AG09319 (cell line): ENCODE measurements around the gene RAD51C.

Experiments
- DNase-seq: peaks from one replicate; pipeline ENCODE4 v3.0.0-alpha.2; 2010; ENCODE audit warnings: low read depth; ENCODE audit errors: extremely low read depth
- CTCF ChIP-seq: IDR thresholded peaks from 2 replicates; pipeline ENCODE4 v1.5.1; 2011; ENCODE audit warnings: low read depth, mild to moderate bottlenecking, inconsistent platforms, low read length, moderate library complexity

RAD51C gene

DNA sequence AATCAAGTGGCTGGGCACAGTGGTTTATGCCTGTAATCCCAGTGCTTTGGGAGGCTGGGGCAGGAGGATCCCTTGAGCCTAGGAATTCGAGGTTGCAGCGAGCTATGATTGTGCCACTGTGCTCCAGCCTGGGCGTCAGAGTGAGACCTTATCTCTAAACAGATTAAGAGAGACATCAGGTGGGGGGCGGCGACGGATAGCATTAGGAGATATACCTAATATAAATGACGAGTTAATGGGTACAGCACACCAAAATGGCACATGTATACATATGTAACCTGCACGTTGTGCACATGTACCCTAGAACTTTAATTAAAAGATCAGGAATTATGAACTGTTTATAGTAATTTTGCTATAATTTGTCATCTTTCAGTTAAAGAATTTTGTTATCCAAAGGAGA is 10.3 kb downstream of the RAD51C start:
- no peak for TF ChIP-seq CTCF
- DNase-seq = no peak

DNA sequence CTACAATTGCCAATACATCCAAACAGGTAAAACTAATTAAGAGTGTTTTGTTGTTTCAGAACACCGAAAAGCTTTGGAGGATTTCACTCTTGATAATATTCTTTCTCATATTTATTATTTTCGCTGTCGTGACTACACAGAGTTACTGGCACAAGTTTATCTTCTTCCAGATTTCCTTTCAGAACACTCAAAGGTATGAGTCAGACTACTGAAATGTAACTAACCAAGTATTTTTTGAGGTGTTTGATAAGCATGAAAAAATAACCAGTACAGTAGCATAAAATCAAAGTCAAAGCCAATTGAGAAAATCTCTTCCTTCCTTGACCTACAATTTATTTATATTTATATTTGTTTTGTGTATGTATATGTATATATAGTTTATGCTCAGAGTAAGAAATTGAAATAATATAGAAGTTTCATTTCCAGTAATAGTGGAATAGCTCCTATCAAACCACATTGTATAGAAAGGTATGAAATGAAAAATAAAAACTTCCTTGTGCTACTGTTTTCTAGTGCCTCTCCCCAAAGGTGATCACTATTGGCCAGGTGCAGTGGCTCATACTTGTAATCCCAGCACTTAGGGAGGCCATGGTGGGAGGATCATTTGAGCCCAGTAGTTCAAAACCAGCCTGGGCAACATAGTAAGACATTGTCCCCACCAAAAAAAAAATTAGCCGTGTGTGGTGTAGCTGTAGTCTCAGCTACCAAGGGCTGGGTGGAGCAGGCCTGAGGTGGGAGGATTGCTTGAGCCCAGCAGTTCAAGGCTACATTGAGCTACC is 10.9 kb downstream of the RAD51C start:
- DNase-seq = no peak
- no peak for TF ChIP-seq CTCF

DNA sequence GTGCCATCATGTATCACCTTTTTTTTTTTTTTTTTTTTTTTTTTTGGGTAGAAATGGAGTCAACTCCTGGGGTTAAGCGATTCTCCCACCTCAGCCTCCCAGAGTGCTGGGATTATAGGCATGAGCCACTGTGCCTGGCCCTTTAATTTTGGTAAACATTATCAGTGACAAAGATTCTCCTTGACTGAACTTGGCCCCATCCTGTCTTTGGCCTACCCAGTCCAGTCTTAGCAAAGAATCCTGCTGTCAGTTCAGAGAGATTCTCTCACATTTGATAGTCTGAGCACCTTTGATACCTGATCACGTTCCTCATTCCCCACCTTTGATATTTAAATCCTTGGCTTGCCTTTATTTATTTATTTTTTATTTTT is 11.5 kb downstream of the RAD51C start:
- DNase-seq = no peak
- no peak for TF ChIP-seq CTCF

DNA sequence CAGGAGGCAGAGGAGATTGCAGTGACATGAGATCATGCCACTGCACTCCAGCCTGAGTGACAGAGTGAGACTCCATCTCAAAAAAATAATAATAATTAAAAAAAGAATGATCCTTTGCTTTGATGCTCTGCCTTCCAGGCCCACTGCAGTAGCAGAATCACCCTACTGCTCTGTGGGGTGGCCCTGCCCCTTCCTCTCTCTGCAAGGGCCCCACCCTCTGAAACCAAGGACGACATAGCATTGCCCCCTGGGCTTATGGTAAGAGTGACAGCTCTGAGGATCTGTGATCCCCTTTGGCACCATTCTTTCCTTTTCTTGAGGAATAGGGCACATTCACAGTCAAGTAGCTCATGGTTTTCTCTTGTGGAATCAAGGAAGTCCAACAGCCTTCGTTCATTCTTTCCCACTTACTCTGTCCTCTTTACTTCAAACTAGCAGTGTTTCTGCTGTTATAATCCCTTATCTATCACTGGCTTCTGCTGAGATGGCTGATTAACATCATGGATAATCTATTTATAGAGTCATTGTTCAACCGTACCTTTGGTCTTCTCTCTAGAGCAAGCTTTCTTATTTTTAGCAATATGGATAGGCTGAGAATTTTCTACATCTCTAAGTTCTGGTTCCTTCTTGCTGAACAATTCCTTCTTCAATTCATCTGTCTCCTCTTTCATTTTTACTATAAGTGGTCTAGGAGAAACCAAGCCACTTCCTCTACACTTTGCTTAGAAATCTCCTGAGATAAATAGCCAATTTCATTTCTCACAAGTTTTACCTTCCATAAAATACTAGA is 14.1 kb downstream of the RAD51C start:
- DNase-seq = no peak
- TF ChIP-seq CTCF = no peak

DNA sequence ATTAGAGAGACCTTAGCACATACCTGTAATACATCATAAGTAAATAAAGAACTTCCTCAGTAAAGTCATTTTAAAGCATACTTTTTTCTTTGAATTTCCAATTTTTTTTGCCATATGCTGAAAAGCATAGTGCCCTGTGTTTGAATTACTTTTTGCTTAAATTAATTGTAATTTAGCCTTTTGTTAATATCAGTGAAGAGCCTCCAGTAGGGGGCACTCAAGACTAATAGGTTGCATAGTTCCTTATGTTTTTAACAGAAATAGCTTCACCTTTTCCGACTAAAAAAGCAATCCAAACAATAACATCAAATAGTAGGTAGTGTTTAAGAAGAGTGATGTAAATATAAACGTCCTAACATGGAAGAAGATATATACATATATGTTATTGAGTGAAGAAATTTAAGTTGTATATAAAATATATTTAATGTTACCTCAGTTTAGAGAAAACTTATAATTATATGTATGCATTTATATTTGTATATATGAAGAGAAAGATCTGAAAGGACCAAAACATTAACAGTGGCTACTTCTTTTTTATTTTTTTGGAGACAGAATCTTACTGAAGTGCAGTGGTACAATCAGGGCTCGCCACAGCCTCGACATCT is 18.6 kb downstream of the RAD51C start:
- TF ChIP-seq CTCF = peak; percentile 65
- DNase-seq = peak; percentile 12

GRCh38 chr17:58722274-58722673 is 29.9 kb downstream of the RAD51C start:
- no peak for DNase-seq
- no peak for TF ChIP-seq CTCF

DNA sequence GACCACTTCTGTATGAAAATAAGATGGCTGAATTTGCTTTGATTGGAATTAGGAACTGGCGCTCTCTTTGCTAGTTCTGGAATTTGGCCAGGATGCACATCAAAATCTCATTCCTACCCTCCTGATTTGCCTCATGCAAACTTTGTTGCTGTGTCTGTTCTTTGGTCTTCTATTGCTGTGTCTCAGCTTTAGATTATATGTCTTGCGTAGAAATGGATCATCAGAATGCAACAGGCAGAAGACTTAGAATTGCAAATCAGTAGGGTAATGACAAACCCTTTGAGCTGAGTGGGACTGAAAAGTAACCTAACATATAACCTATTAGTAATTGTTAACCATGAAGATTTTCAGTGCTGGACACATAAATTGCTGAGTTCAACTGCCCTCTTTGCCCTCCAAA is 30.3 kb downstream of the RAD51C start:
- no peak for TF ChIP-seq CTCF
- no peak for DNase-seq
